NCI-H1930 (cell line): ENCODE data around the gene GOLGA2.
A peak's percentile ranks its signal among the peaks of the same experiment; 100 is the strongest.

Experiments
- DNase-seq, 2 experiments: peaks; one replicate each; lab custom pipeline; 2025; lab: John Stamatoyannopoulos, UW

Gene GOLGA2

GRCh38 chr9:128275198-128276007 is at the start of gene GOLGA2:
TSS of gene GOLGA2 (minus strand) at chr9:128276007. CDS start at chr9:128275976, 31 bp downstream.
- no peak for DNase-seq

- DNase-seq = no peak
Observed at GRCh38 chr9:128324401-128324800, 48.6 kb upstream of the GOLGA2 start.

GRCh38 chr9:128323791-128324190 is 48.0 kb upstream of the GOLGA2 start:
- no peak for DNase-seq

GRCh38 chr9:128323212-128323730 is 47.5 kb upstream of the GOLGA2 start:
- no peak for DNase-seq

- DNase-seq = peak; percentile 87 to 95
Observed at GRCh38 chr9:128322404-128323211, 46.8 kb upstream of the GOLGA2 start, which contains the start of the genes COQ4 and TRUB2. TSS of gene COQ4 (plus strand) at chr9:128322839. CDS start at chr9:128322859, 20 bp downstream. TSS of gene TRUB2 (minus strand) at chr9:128322447. CDS start at chr9:128322408, 39 bp downstream.

GRCh38 chr9:128321879-128322403 is 46.1 kb upstream of the GOLGA2 start:
- DNase-seq = no peak

- no peak for DNase-seq
Observed at GRCh38 chr9:128321343-128321742, 45.5 kb upstream of the GOLGA2 start.

GRCh38 chr9:128317629-128318028 is 41.8 kb upstream of the GOLGA2 start:
- no peak for DNase-seq

- no peak for DNase-seq
Observed at GRCh38 chr9:128316421-128316820, 40.6 kb upstream of the GOLGA2 start.

- DNase-seq = no peak
Observed at GRCh38 chr9:128314697-128315096, 38.9 kb upstream of the GOLGA2 start.

- no peak for DNase-seq
Observed at GRCh38 chr9:128310461-128310860, 34.7 kb upstream of the GOLGA2 start.

GRCh38 chr9:128309551-128309950 is 33.7 kb upstream of the GOLGA2 start:
- DNase-seq = no peak

- no peak for DNase-seq
Observed at GRCh38 chr9:128304971-128305288, 29.1 kb upstream of the GOLGA2 start.

GRCh38 chr9:128304136-128304970 is 28.5 kb upstream of the GOLGA2 start:
- no peak for DNase-seq

GRCh38 chr9:128298535-128299482 is 23.0 kb upstream of the GOLGA2 start:
- DNase-seq = no peak

- no peak for DNase-seq
Observed at GRCh38 chr9:128297221-128297773, 21.5 kb upstream of the GOLGA2 start.

GRCh38 chr9:128296340-128297220 is 20.8 kb upstream of the GOLGA2 start:
- no peak for DNase-seq

GRCh38 chr9:128294142-128294541 is 18.3 kb upstream of the GOLGA2 start:
- DNase-seq = no peak

GRCh38 chr9:128293091-128293490 is 17.3 kb upstream of the GOLGA2 start:
- no peak for DNase-seq
